WI38 (cell line): ENCODE data around the gene GOLPH3L.

Experiments used
- H3K4me3 ChIP-seq: 2 replicates; pipeline ENCODE4 v1.5.1; 2011; ENCODE audit warnings: low read depth, mild to moderate bottlenecking, control low read depth, low read length
- CTCF ChIP-seq: IDR thresholded peaks from 2 replicates; pipeline ENCODE4 v1.5.1; 2012; ENCODE audit warnings: low read depth, mild to moderate bottlenecking, control low read depth, low read length

GOLPH3L gene

DNA sequence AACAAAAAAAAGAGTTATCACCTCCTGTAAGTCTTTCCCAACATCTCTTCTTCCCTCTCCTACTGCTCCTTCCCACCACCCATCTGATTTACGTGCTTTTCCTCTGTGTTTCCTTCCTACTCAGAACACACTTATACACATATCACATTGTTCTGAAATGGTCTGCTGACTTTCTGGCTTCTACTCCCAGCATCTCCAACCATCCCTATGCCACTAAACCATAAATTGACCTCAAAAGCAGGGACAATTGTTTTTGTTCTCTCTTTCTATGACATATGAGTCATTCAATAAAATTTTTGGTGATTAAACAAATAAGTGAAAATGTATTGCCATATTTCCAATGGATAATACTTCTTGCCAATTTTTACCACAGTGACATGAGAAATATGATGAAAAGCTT lies 8.2 kb downstream of the GOLPH3L start:
- no peak overlapping the region for H3K4me3 ChIP-seq
- no peak for TF ChIP-seq CTCF

DNA sequence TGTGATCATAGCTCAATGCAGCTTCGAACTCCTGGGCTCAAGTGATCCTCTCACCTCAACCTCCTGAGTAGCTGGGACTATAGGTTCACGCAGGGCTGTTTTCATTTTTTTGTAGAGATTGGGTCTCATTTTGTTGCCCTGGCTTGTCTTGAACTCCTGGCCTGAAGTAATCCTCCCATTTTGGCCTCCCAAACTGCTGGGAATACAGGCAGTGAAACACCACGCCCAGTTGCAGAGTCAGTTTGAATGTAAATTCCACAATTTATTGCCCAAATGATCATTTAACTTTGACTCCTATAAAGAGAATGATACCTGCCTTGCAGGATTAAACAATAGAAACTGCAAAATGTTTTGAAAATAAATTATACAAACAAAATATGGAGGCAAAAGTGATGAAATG lies 10.7 kb downstream of the GOLPH3L start:
- no peak for TF ChIP-seq CTCF

GRCh38 chr1:150683914-150684313 lies 13.0 kb downstream of the GOLPH3L start:
- H3K4me3 ChIP-seq, result no peak overlapping the region
- no peak for TF ChIP-seq CTCF

More for the DNA sequence above, 10.7 kb downstream of the GOLPH3L start:
- H3K4me3 ChIP-seq, result no peak overlapping the region

DNA sequence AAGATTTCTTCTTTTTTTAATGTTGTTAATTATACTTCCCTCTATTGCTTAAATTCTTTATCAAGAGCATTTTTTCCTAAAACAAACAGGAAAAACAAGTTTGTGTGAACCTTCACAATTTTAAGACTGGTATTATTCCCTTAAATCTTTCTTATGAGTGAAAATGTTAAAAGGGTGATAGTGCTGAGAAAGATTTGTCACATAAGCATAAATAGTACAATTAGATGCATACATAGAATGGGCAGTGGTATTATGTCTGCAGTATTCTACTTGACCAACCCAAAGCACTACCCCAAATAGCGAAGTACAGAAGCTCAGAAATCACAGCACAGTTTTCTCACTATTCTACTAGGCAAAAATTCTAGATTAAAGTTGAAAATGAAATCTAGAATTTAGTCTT lies 18.0 kb downstream of the GOLPH3L start:
- H3K4me3 ChIP-seq, result no peak overlapping the region
- no peak for TF ChIP-seq CTCF

DNA sequence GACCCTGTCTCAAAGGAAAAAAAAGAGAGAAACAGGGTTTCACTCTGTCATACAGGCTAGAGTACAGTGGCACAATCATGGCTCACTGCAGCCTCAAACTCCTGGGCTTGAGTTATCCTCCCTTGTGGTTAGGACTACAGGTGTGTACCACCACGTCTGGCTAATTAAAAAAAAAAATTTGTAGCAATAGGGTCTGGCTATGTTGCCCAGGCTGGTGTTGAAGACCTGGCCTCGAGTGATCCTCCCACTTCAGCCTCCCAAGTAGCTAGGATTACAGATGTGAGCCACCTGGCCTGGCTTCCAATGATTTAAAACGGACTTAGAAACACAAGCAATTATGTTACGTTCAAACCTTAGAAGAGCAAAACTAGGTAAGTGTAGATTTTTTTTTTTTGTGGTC lies 22.1 kb downstream of the GOLPH3L start:
- H3K4me3 ChIP-seq, result no peak overlapping the region
- TF ChIP-seq CTCF, result no peak

DNA sequence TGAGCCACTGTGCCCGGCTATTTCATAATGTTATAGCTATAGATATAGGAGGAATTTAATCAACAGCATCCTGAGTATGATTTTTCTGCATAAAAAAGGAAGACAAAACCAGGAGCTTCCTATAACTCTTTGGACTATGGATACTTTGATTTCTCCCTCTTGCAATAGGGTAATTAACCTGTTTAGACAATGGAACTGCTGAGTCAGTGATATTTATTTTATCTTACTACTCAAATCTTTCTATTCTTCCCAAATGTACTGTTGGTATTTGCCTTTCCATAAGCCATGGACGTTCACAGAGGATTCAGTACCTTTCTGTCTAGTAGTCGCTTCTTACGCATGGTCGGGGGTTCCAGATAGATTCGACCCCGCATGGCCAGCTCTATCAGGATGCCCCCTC lies 33.6 kb downstream of the GOLPH3L start:
- no peak overlapping the region for H3K4me3 ChIP-seq
- no peak for TF ChIP-seq CTCF

DNA sequence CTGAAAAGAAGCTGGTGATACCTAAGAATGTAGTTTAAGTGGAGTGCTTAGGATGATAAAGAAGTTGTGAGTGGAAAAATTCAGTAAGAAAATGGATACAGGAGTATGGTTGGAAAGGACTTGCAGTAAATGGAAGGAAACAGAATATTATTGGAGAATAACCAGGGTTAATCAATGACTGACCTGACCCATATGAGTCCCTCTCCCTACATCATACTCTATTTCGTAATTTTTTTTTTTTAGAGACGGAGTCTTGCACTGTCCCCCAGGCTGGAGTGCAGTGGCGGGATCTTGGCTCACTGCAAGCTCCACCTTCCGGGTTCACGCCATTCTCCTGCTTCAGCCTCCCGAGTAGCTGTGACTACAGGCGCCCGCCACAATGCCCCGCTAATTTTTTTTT lies 34.1 kb downstream of the GOLPH3L start:
- no peak overlapping the region for H3K4me3 ChIP-seq
- no peak for TF ChIP-seq CTCF
